SJSA1 (cell line): ENCODE data around the gene LMO1. TPM values are rescaled to one million over a fixed set of nuclear protein-coding genes. Genes with fewer than 3 reads are reported as not detected.
A peak's percentile ranks its signal among the peaks of the same experiment; 100 is the strongest.

Experiments
- DNase-seq, 2 experiments: peaks; one replicate each; pipeline ENCODE4 v3.0.0-alpha.2; 2015 to 2020; ENCODE audit warnings: low spot score in 2 of 2, low read depth in 1 of 2
- H3K27ac ChIP-seq: fragments of 250-450 bp; sonication (Bioruptor Pico); 2 replicates; pipeline ENCODE4 v1.5.1; 2020; ENCODE audit warnings: mild to moderate bottlenecking, moderate library complexity
- H3K27me3 ChIP-seq: fragments of 250-450 bp; sonication (Bioruptor Pico); replicated peaks from 2 replicates; pipeline ENCODE4 v1.5.1; 2020; ENCODE audit warnings: mild to moderate bottlenecking, moderate library complexity
- H3K36me3 ChIP-seq: fragments of 250-450 bp; sonication (Bioruptor Pico); 2 replicates; pipeline ENCODE4 v1.5.1; 2020; ENCODE audit warnings: mild to moderate bottlenecking
- H3K4me1 ChIP-seq: fragments of 250-450 bp; sonication (Bioruptor Pico); replicated peaks from 2 replicates; pipeline ENCODE4 v1.6.1; 2021; ENCODE audit warnings: mild to moderate bottlenecking
- H3K4me3 ChIP-seq: fragments of 250-450 bp; sonication (Bioruptor Pico); 2 replicates; pipeline ENCODE4 v1.5.1; 2020; ENCODE audit warnings: mild to moderate bottlenecking
- H3K9me3 ChIP-seq: fragments of 250-450 bp; sonication (Bioruptor Pico); replicated peaks from 2 replicates; pipeline ENCODE4 v1.5.1; 2020; ENCODE audit warnings: mild to moderate bottlenecking
- total RNA-seq: library from RNA; depleted of rRNA; stranded (reverse); fragments of >200 nt; shearing (Covaris generic); gene quantifications from 2 replicates; pipeline ENCODE4 v1.2.3, GENCODE V29; 2014

Gene LMO1
- total RNA-seq, 1 experiment from 2014 or later, result not detected

GRCh38 chr11:8265681-8266241 lies 2.1 kb upstream of the LMO1 start:
- Histone ChIP-seq H3K36me3 (no peaks in the 10 kb centered on the region), H3K27ac (no peak overlapping the region), H3K4me3 (no peak overlapping the region), H3K4me1 (0 out of 2 replicates have a peak, but pooled peaks cover 4% of the 10 kb centered on the region), H3K9me3 (no peaks in the 10 kb centered on the region), H3K27me3 (peaks cover 36% of the 10 kb centered on the region)
- peak in 1 of 2 experiments; percentile 6 for DNase-seq

DNA sequence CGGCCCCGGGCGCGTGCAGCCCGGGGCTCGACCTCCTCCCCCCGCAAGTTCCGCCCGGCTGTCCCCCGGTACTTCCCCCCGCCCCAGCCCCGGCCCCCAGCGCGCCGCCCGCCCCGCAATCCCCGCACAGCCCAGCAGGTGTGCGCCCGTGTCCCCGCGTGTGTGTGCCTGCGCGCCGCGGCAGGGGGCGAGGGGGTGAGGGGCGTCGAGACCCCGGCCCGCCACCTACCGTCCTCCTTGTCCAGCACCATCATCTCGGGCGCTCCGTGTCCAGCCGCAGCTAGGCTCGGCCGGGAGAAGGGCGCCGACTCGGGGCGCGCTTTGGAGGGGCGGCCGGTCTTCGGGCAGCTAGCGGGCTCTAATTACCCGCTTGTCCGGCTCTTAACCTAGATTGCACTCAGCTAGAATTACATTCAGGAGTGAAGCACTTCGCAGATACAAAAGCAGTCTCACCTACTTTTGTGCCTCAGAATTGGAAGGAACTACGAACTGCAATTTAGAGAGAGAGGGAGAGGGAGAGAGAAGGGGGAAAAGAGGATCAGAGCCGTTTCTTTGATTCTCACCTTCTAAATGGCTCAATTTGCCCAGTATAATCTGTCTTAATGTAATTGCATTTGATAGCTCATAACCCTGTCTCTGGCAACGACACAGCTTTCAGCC lies 439 bp downstream of the LMO1 start:
- peak in 1 of 2 experiments; percentile 8 for DNase-seq
- peaks cover 28% of the 10 kb centered on the region for H3K27me3 ChIP-seq

DNA sequence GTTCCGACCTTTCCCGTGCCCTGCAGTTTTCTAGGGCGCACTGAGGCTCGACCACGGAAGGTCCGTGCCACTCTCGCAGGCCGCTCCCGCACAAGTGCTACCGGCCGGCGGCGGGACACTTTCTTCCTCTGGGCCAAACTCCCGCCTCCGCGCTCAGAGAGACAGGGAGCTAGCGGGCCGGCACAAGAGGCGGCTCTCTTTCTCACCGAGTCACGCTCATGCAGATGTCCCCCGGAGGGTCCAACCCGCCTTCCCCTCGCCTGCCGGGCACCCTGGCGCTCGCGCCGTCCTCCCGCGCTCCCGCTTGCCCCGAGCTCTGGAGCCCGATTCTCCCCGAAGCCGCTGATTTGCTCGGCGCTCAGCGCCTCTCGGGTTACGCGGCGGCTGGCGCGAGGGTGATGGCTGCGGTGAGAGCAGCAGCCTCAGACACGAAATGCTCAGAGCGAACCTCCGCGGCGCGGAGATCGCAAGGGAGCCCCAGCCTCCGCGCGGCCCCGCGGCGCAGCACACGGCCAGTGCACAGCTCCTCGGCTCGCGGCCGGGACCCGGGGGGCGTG lies 1.0 kb downstream of the LMO1 start:
- H3K4me1 ChIP-seq, result no peaks in the 10 kb centered on the region
- no peaks in the 10 kb centered on the region for H3K9me3 ChIP-seq
- peaks cover 22% of the 10 kb centered on the region for H3K27me3 ChIP-seq
- H3K27ac ChIP-seq, result no peak overlapping the region
- no peaks in the 10 kb centered on the region for H3K36me3 ChIP-seq
- H3K4me3 ChIP-seq, result no peak overlapping the region
- DNase-seq, result peak in 1 of 2 experiments; percentile 20

More for the DNA sequence above, 439 bp downstream of the LMO1 start:
- no peaks in the 10 kb centered on the region for H3K9me3 ChIP-seq
- no peak overlapping the region for H3K27ac ChIP-seq
- H3K36me3 ChIP-seq, result no peaks in the 10 kb centered on the region
- H3K4me3 ChIP-seq, result no peak overlapping the region
- H3K4me1 ChIP-seq, result 0 out of 2 replicates have a peak, but pooled peaks cover 3% of the 10 kb centered on the region

DNA sequence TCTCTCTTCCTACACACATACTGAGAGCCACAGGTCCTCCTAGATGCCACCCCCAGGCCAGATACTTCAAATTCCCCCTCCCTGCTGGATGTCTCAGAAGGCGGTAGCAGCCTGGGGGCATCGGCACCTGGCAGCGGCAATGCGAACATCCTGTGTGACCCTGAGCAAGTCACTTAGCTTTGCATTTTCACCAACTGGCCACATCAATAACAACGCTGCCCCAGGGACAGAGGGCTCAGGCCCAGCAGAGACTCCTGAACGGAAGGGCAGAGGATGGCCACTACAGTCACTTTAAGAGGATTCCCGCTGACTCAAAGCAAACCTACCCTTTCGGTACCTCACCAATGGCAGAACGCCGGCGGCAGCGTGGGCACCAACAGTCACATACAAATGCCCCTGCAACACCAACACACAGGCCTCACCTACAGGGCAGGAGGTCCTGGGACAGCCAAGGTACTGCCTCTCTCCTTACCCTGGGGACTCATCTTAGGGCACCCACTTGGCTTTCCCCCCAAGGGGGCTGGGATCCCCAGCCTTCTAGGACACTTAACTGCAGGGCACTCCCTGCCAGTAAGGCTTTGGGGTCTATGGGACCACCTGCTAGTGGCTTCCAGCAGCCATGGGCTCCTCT lies 1.6 kb downstream of the LMO1 start:
- no peaks in the 10 kb centered on the region for H3K4me1 ChIP-seq
- H3K36me3 ChIP-seq, result no peaks in the 10 kb centered on the region
- no peak overlapping the region for H3K4me3 ChIP-seq
- peaks cover 18% of the 10 kb centered on the region for H3K27me3 ChIP-seq
- no peaks in the 10 kb centered on the region for H3K9me3 ChIP-seq
- no peak overlapping the region for H3K27ac ChIP-seq
- peak in 1 of 2 experiments; percentile 20 for DNase-seq

- Histone ChIP-seq H3K9me3 (no peaks in the 10 kb centered on the region), H3K4me3 (no peak overlapping the region), H3K27me3 (peaks cover 17% of the 10 kb centered on the region), H3K36me3 (no peaks in the 10 kb centered on the region), H3K4me1 (no peaks in the 10 kb centered on the region), H3K27ac (no peak overlapping the region)
- DNase-seq, result peak in 1 of 2 experiments; percentile 9
Measured at GRCh38 chr11:8261291-8261690, 2.4 kb downstream of the LMO1 start.

- no peaks in the 10 kb centered on the region for H3K4me1 ChIP-seq
Measured at GRCh38 chr11:8260202-8260966, 3.3 kb downstream of the LMO1 start.

GRCh38 chr11:8259306-8259959 lies 4.2 kb downstream of the LMO1 start:
- no peaks in the 10 kb centered on the region for H3K4me1 ChIP-seq
- H3K36me3 ChIP-seq, result no peaks in the 10 kb centered on the region
- H3K27me3 ChIP-seq, result peaks cover 17% of the 10 kb centered on the region
- H3K9me3 ChIP-seq, result no peaks in the 10 kb centered on the region
- no peak overlapping the region for H3K4me3 ChIP-seq
- peak in 1 of 2 experiments; percentile 25 for DNase-seq
- H3K27ac ChIP-seq, result no peak overlapping the region

More at GRCh38 chr11:8260202-8260966, 3.3 kb downstream of the LMO1 start:
- peak in 1 of 2 experiments; percentile 10 for DNase-seq
- H3K27me3 ChIP-seq, result peaks cover 17% of the 10 kb centered on the region
- no peak overlapping the region for H3K27ac ChIP-seq
- no peak overlapping the region for H3K4me3 ChIP-seq
- H3K9me3 ChIP-seq, result no peaks in the 10 kb centered on the region
- no peaks in the 10 kb centered on the region for H3K36me3 ChIP-seq

- DNase-seq, result no peak
- Histone ChIP-seq H3K36me3 (no peaks in the 10 kb centered on the region), H3K27me3 (peaks cover 17% of the 10 kb centered on the region), H3K9me3 (no peaks in the 10 kb centered on the region), H3K27ac (no peak overlapping the region), H3K4me1 (no peaks in the 10 kb centered on the region), H3K4me3 (no peak overlapping the region)
Measured at GRCh38 chr11:8258784-8259183, 4.9 kb downstream of the LMO1 start.

GRCh38 chr11:8258289-8258688 lies 5.4 kb downstream of the LMO1 start:
- DNase-seq, result peak in 1 of 2 experiments; percentile 7
- Histone ChIP-seq H3K9me3 (no peaks in the 10 kb centered on the region), H3K27ac (no peak overlapping the region), H3K36me3 (no peaks in the 10 kb centered on the region), H3K4me3 (no peak overlapping the region), H3K4me1 (no peaks in the 10 kb centered on the region), H3K27me3 (peaks cover 12% of the 10 kb centered on the region)

DNA sequence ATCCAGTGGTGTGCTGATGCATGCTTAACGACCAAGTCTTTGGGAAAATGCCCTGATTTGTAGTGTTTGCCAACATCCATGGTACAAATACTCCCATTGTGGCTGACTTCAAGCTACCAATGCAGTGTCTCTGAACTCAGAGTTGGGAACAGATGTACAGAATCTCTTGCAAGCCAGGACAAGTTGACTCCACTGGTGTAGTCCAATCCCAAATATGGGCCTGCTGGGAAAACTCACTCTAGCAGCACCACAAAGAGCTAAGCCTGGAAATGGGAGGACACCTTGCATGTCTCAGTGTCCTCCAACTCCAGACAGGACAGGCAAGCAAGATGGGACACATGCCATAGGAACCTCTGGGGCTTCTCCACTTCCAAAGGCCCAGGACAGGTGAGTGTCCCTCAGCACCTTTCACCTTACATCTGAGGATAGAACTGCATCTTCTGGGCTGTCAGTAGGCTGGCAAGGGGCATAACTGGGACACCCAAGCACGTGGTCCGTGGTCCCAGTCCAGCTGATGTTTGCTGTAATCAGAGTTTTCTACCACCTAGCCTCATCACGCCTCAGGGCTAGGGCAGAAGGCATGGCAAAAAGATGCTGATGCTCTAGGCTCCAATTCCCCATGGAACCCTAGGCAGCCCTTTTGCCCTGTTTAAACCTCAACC lies 6.5 kb downstream of the LMO1 start:
- DNase-seq, result peak in 1 of 2 experiments; percentile 2
- peaks cover 4% of the 10 kb centered on the region for H3K27me3 ChIP-seq
- H3K27ac ChIP-seq, result no peak overlapping the region
- no peaks in the 10 kb centered on the region for H3K9me3 ChIP-seq
- no peaks in the 10 kb centered on the region for H3K4me1 ChIP-seq
- H3K4me3 ChIP-seq, result no peak overlapping the region
- H3K36me3 ChIP-seq, result no peaks in the 10 kb centered on the region

DNA sequence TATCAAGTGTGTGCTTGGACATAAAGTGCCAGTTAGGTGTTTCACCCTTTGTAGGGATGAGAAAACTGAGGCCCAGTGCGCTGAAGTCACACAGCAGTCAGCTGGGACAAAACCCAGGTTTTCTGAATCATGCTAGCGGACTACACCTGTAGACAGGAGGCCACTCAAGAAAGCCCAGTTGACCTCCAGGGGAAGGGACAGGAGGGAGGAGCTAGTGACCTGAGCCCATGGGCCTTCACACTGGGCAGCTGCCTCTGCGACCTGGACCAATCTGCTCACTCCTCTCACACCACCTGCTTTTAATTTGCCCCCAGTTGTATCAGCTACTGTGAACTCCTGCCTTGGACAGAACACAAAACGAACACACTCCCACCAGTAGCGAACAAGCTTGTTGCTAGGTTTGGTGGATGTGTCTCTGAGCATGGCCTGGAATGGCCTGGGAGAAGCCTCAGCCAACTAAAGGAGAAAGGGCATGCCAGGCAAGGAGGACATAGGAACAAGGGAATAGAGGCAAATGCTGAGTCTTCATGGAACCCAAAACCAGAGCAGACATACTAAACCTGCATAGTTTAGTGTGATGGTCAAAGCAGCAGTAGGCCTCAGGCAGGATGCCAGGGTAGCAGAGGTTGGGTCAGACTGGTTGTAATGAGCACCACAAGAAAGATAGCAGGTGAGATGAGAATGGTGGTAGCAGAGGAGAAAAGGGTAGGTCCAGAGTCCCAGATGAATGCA lies 7.2 kb downstream of the LMO1 start:
- DNase-seq, result peak in 1 of 2 experiments; percentile 6
- Histone ChIP-seq H3K4me3 (no peak overlapping the region), H3K27me3 (no peaks in the 10 kb centered on the region), H3K9me3 (no peaks in the 10 kb centered on the region), H3K4me1 (no peaks in the 10 kb centered on the region), H3K27ac (no peak overlapping the region), H3K36me3 (no peaks in the 10 kb centered on the region)

DNA sequence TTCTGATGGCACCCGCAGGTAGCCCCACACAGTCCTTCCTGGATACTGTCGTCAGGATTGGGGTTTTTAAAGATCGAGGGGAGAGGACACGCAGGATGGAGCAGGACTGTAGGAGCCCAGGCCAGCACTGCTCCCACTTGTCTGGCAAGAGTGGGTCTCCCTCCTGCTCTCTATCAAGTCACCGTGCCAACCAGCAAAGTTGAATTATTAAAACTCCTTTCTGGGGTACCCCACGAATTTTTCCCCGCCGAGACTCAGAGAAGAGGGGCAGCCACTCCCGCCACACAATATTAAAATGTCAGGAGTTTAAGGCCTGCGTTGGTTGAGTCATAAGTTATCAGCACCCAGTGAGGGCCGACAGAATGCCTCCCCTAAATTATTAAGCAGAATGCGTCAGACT lies 10.1 kb downstream of the LMO1 start:
- Histone ChIP-seq H3K36me3 (no peaks in the 10 kb centered on the region), H3K9me3 (no peaks in the 10 kb centered on the region), H3K4me3 (no peak overlapping the region), H3K27ac (no peak overlapping the region), H3K27me3 (no peaks in the 10 kb centered on the region), H3K4me1 (no peaks in the 10 kb centered on the region)
- DNase-seq, result no peak
